Ascending aorta (tissue), 2 donors: ENCODE results near the gene CHCHD1. TPM values are rescaled to one million over a fixed set of nuclear protein-coding genes. Genes with fewer than 3 reads are reported as not detected.

Experiments used
- DNase-seq, 2 donors: peaks; one replicate each; pipeline ENCODE4 v3.0.0-alpha.2; 2019; ENCODE audit warnings: low spot score in 2 of 2
- H3K27ac ChIP-seq, 2 donors: fragments of 200-600 bp; sonication (generic); one replicate each; pipeline ENCODE4 v1.5.1; 2016 to 2017; ENCODE audit warnings: mild to moderate bottlenecking in 1 of 2
- H3K27me3 ChIP-seq: fragments of 200-600 bp; sonication (generic); one replicate; pipeline ENCODE4 v1.5.1; 2017
- H3K36me3 ChIP-seq, 2 donors: fragments of 200-600 bp; sonication (generic); one replicate each; pipeline ENCODE4 v1.5.1; 2016
- H3K4me1 ChIP-seq, 2 donors: fragments of 200-600 bp; sonication (generic); one replicate each; pipeline ENCODE4 v1.5.1; 2016 to 2017; ENCODE audit warnings: mild to moderate bottlenecking in 1 of 2
- H3K4me3 ChIP-seq, 2 donors: fragments of 200-600 bp; sonication (generic); one replicate each; pipeline ENCODE4 v1.5.1; 2016 to 2017; ENCODE audit warnings: mild to moderate bottlenecking in 1 of 2
- H3K9me3 ChIP-seq, 2 donors: fragments of 200-600 bp; sonication (generic); one replicate each; pipeline ENCODE4 v1.5.1; 2016
- intact Hi-C: fragments of 100-400 bp; cut with DNase I; formaldehyde crosslinking; loops from one replicate; pipeline ENCODE4 v1.15.1; 2023
- total RNA-seq: library from RNA; depleted of rRNA; stranded (reverse); fragments of >200 nt; gene quantifications from one replicate; pipeline ENCODE4 v1.1.0, GENCODE V29; 2016
- TF ChIP-seq, protein P1 (sequence below), 3 experiments: fragments of 200-600 bp in 2 of 3; fragments of 450-650 bp in 1 of 3; sonication (generic) in 2 of 3; IDR thresholded peaks; one replicate each; pipeline ENCODE4 v1.5.1; 2016 to 2019; ENCODE audit warnings: antibody characterized with exemption in 3 of 3, mild to moderate bottlenecking in 1 of 3, moderate library complexity in 1 of 3

CHCHD1 gene
- total RNA-seq, 1 donor from 2014 or later, result 24.5 TPM

DNA sequence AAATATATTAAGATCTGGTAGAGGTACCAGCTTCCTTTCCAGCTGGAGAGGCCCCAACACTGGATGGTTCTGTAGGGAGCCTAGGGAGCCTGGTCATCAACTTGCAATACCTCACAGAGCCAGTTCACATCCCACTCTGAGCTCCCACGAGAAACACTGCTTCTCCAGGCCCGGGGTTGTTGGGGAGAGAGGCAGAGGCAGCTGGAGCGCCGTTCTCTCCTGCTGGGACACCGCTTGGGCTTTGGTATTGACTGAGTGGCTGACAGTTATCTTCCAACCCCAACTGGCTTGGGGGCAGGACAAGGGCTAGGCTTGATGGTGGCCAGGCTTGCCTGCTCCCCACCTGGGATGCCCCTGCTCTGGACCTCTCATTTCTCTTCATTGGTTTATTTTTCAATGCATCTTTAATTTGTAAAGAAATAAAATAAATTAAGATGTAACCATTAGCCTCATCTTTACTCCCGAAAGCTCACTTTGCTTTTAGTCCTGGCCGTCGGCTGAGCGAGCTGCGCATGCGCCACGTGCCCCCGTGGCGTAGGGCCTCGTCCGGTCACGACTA, 10.0 kb upstream of the CHCHD1 start:
- Histone ChIP-seq H3K9me3 (no peaks in the 10 kb centered on the region), H3K4me1 (peaks cover 11 to 23% of the 10 kb centered on the region in 2 donors), H3K4me3 (peak overlapping the region; percentile 76 to 91), H3K36me3 (peaks cover 46 to 63% of the 10 kb centered on the region in 2 donors), H3K27me3 (no peaks in the 10 kb centered on the region), H3K27ac (peak overlapping the region; percentile 95 to 99)
- intact Hi-C loops, result loop anchor here (1.0 to 5.0 kb wide), 3 partner anchors 14 to 40 kb away; partner anchors contain the start of genes NDST2, SEC24C and ZSWIM8
- TF ChIP-seq, protein P1, sequence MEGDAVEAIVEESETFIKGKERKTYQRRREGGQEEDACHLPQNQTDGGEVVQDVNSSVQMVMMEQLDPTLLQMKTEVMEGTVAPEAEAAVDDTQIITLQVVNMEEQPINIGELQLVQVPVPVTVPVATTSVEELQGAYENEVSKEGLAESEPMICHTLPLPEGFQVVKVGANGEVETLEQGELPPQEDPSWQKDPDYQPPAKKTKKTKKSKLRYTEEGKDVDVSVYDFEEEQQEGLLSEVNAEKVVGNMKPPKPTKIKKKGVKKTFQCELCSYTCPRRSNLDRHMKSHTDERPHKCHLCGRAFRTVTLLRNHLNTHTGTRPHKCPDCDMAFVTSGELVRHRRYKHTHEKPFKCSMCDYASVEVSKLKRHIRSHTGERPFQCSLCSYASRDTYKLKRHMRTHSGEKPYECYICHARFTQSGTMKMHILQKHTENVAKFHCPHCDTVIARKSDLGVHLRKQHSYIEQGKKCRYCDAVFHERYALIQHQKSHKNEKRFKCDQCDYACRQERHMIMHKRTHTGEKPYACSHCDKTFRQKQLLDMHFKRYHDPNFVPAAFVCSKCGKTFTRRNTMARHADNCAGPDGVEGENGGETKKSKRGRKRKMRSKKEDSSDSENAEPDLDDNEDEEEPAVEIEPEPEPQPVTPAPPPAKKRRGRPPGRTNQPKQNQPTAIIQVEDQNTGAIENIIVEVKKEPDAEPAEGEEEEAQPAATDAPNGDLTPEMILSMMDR (IDR thresholded peaks at IDR 0.05), result peak in 1 of 3 experiments; percentile 7
- DNase-seq, result peak in 1 of 2 donors; percentile 42

DNA sequence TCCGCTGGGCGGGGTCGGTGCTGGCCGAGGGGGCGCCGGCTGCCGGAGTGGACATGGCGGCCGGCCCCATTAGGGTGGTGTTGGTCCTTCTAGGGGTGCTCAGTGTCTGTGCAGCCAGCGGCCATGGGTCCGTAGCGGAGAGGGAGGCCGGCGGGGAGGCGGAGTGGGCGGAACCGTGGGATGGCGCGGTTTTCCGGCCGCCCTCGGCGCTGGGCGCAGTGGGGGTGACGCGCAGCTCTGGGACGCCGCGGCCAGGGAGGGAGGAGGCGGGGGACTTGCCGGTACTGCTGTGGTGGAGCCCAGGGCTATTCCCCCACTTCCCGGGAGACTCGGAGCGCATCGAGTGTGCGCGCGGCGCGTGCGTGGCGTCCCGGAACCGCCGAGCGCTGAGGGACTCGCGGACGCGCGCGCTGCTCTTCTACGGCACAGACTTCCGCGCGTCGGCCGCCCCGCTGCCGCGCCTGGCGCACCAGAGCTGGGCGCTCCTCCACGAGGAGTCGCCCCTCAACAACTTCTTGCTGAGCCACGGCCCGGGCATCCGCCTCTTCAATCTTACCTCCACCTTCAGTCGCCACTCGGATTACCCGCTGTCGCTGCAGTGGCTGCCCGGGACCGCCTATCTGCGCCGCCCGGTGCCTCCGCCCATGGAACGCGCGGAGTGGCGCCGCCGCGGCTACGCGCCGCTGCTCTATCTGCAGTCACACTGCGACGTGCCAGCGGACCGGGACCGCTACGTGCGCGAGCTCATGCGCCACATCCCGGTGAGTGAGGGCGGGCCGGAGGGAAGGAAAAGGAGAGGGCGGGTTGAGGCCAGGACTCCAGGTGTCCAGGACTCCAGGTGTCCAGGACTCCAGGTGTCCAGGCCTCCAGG, 9.3 kb upstream of the CHCHD1 start:
- H3K27ac ChIP-seq, result peak overlapping the region; percentile 95 to 99
- peak overlapping the region; percentile 76 to 91 for H3K4me3 ChIP-seq
- H3K36me3 ChIP-seq, result peaks cover 40 to 57% of the 10 kb centered on the region in 2 donors
- H3K9me3 ChIP-seq, result no peaks in the 10 kb centered on the region
- peaks cover 11 to 23% of the 10 kb centered on the region in 2 donors for H3K4me1 ChIP-seq
- intact Hi-C loops, result loop anchor here (1.0 to 5.0 kb wide), 3 partner anchors 13 to 40 kb away; partner anchors contain the start of genes NDST2, SEC24C and ZSWIM8
- no peaks in the 10 kb centered on the region for H3K27me3 ChIP-seq
- peak; percentile 45 to 93 for DNase-seq
- TF ChIP-seq, protein P1 (IDR thresholded peaks at IDR 0.05), result peak in 2 of 3 experiments; percentile 2 to 24

DNA sequence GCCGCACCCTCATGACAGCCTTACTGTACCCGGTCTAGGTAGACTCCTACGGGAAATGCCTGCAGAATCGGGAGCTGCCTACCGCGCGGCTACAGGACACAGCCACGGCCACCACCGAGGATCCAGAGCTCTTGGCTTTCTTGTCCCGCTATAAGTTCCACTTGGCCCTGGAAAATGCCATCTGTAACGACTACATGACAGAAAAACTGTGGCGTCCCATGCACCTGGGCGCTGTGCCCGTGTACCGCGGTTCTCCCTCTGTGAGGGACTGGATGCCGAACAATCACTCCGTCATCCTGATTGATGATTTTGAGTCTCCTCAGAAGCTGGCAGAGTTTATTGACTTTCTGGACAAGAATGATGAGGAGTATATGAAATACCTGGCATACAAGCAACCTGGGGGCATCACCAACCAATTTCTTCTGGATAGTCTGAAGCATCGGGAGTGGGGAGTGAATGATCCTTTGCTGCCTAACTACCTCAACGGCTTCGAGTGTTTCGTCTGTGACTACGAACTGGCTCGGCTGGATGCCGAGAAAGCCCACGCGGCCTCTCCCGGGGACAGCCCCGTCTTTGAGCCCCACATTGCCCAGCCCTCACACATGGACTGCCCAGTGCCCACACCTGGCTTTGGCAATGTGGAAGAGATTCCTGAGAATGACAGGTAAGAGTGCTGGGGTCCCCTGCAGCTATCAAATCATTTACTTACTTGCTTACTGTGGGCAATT, 8.5 kb upstream of the CHCHD1 start:
- intact Hi-C loops, result loop anchor here (5.0 kb wide), 1 partner anchor 39 kb away; the partner anchor contains the start of gene NDST2
- peak overlapping the region; percentile 95 to 99 for H3K27ac ChIP-seq
- peaks cover 32 to 49% of the 10 kb centered on the region in 2 donors for H3K36me3 ChIP-seq
- no peak for DNase-seq
- no peaks in the 10 kb centered on the region for H3K27me3 ChIP-seq
- TF ChIP-seq, protein P1 (IDR thresholded peaks at IDR 0.05), result no peak
- H3K9me3 ChIP-seq, result no peaks in the 10 kb centered on the region
- peaks cover 11 to 23% of the 10 kb centered on the region in 2 donors for H3K4me1 ChIP-seq
- peak overlapping the region; percentile 76 to 91 for H3K4me3 ChIP-seq

DNA sequence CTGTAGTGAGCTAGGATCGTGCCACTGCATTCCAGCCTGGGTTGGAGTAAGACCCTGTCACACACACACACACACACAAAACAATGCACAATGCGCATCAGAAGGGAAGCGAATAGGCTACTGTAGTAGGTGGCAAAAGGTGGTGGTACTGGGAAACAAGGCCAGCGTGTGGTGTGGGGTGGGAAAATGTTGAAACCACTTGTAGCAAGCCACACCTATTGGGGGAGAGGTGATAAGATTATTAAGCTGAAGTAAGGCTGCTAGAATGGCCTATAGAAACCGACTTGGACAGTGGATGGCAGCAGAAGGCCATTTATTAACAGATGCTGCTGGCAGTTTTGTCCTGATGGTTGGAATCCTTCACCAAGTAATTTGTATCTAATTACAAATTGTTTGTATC, 7.2 kb upstream of the CHCHD1 start:
- Histone ChIP-seq H3K27ac (peak overlapping the region in 1 of 2 donors; percentile 10), H3K4me1 (peaks cover 11 to 23% of the 10 kb centered on the region in 2 donors), H3K27me3 (no peaks in the 10 kb centered on the region), H3K9me3 (no peaks in the 10 kb centered on the region), H3K36me3 (peaks cover 25 to 49% of the 10 kb centered on the region in 2 donors), H3K4me3 (peak overlapping the region; percentile 76 to 91)
- TF ChIP-seq, protein P1 (IDR thresholded peaks at IDR 0.05), result no peak
- no peak for DNase-seq
- intact Hi-C loops, result loop anchor here (5.0 kb wide), 1 partner anchor 38 kb away; the partner anchor contains the start of gene NDST2

DNA sequence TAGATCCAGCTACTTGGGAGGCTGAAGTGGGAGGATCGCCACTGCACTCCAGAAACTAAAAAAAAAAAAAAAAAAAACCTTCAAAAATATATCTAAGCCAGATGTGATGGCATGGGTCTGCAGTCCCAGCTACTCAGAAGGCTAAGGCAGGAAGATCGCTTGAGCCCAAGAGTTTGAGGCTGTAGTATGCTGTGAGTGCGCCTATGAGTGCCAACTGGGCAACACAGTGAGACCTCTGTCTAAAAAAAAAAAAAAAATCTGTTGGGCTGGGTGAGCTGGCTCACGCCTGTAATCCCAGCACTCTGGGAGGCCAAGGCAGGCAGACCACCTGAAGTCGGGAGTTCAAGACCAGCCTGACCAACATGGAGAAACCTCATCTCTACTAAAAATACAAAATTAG, 2.8 kb upstream of the CHCHD1 start:
- Histone ChIP-seq H3K9me3 (no peaks in the 10 kb centered on the region), H3K4me1 (peaks cover 17 to 28% of the 10 kb centered on the region in 2 donors), H3K27ac (no peak overlapping the region), H3K27me3 (no peaks in the 10 kb centered on the region), H3K36me3 (peaks cover 6 to 39% of the 10 kb centered on the region in 2 donors), H3K4me3 (no peak overlapping the region)
- DNase-seq, result no peak
- intact Hi-C loops, result no loop called here
- TF ChIP-seq, protein P1 (IDR thresholded peaks at IDR 0.05), result no peak
